Vagina (tissue), 2 donors: Measurements from ENCODE around the gene FAM111A.

Experiments used
- CTCF ChIP-seq, 3 experiments: fragments of 450-650 bp in 2 of 3; fragments of 200-600 bp in 1 of 3; sonication (generic) in 1 of 3; IDR thresholded peaks; one replicate each; pipeline ENCODE4 v1.5.1; 2017 to 2019; ENCODE audit warnings: antibody characterized with exemption in 3 of 3, mild to moderate bottlenecking in 2 of 3, moderate library complexity in 2 of 3
- POLR2A ChIP-seq, 2 donors: fragments of 450-650 bp; IDR thresholded peaks; one replicate each; pipeline ENCODE4 v1.6.1; 2017; ENCODE audit warnings: antibody characterized with exemption in 2 of 2, mild to moderate bottlenecking in 2 of 2, moderate library complexity in 2 of 2

GRCh38 chr11:59152312-59152951 lies 9.8 kb downstream of the FAM111A start:
- TF ChIP-seq CTCF (IDR thresholded peaks at IDR 0.05) (no peak), POLR2A (IDR thresholded peaks at IDR 0.05) (no peak)
